GM23338 (cell line): Measurements from ENCODE around the gene WBP4.

ENCODE experiments used
- CREB1 ChIP-seq: fragments of 250-450 bp; sonication (Bioruptor Pico); IDR thresholded peaks from 2 replicates; pipeline ENCODE4 v1.5.0; 2020; ENCODE audit warnings: low read depth, mild to moderate bottlenecking, moderate library complexity
- CTCF ChIP-seq, 2 experiments: fragments of 200-600 bp in 1 of 2; sonication (generic) in 1 of 2; conservative IDR thresholded peaks; 2 replicates each; pipeline versions ENCODE4 v1.5.1 to v1.6.1; 2016 to 2017; ENCODE audit warnings: antibody characterized with exemption in 2 of 2, low read depth in 2 of 2, mild to moderate bottlenecking in 2 of 2, moderate library complexity in 1 of 2
- ETS1 ChIP-seq: IDR thresholded peaks from 2 replicates; pipeline ENCODE4 v1.6.1; 2016; ENCODE audit warnings: antibody characterized with exemption
- EZH2 ChIP-seq: fragments of 200-600 bp; sonication (generic); IDR thresholded peaks from one replicate; pipeline ENCODE4 v1.8.0; 2017; ENCODE audit warnings: antibody characterized with exemption, mild to moderate bottlenecking, low read depth; ENCODE audit not compliant: unreplicated experiment
- EZH2phosphoT487 ChIP-seq: fragments of 200-600 bp; sonication (generic); IDR thresholded peaks from one replicate; pipeline ENCODE4 v1.8.1; 2018; ENCODE audit warnings: antibody characterized with exemption; ENCODE audit not compliant: unreplicated experiment
- POLR2AphosphoS5 ChIP-seq: IDR thresholded peaks from 2 replicates; pipeline ENCODE4 v1.6.1; 2016; ENCODE audit warnings: antibody characterized with exemption, low read depth
- REST ChIP-seq: IDR thresholded peaks from one replicate; pipeline ENCODE4 v1.6.1; 2018; ENCODE audit warnings: antibody characterized with exemption; ENCODE audit not compliant: unreplicated experiment
- STAT1 ChIP-seq: IDR thresholded peaks from one replicate; pipeline ENCODE4 v1.6.1; 2016; ENCODE audit warnings: antibody characterized with exemption; ENCODE audit not compliant: unreplicated experiment

- TF ChIP-seq CTCF (conservative IDR thresholded peaks at IDR 0.05; ENCODE audit: low read depth in 2 of 2) (no peak), EZH2 (no peak), POLR2AphosphoS5 (no peak), ETS1 (no peak), CREB1 (CRISPR knock-in tag) (no peak), EZH2phosphoT487 (no peak), REST (no peak), STAT1 (no peak)
Observed at GRCh38 chr13:41111454-41111853, 50.1 kb downstream of the WBP4 start.
